ENCODE results near the gene DDX39B. TPM values are rescaled to one million over a fixed set of nuclear protein-coding genes. Genes with fewer than 3 reads are reported as not detected.

DDX39B gene
- total RNA-seq, 2 experiments from 2014 or later: 483 to 498 TPM

- Histone ChIP-seq H3K4me3 (ENCODE audit: low read length) (no peak overlapping the region), H3K27ac (ENCODE audit: low read depth in 1 of 2, low read length in 2 of 2) (peak overlapping the region; percentile 72 to 89), H3K36me3 (ENCODE audit: insufficient read depth, low read length) (peaks cover 8% of the 10 kb centered on the region), H3K9me3 (ENCODE audit: control insufficient read depth in 1 of 2, insufficient read depth in 1 of 2, low read length in 2 of 2) (no peaks in the 10 kb centered on the region), H3K27me3 (ENCODE audit: control insufficient read depth in 1 of 2, insufficient read depth in 2 of 2, low read length in 2 of 2) (no peaks in the 10 kb centered on the region), H3K4me1 (ENCODE audit: insufficient read depth, low read length) (peaks cover 36% of the 10 kb centered on the region)
- ATAC-seq (ENCODE audit: poor library complexity) (no peak), DNase-seq (no peak)
- no peaks in the 10 kb centered on the region for H3K27me3 Mint-ChIP-seq
- H3K9me3 Mint-ChIP-seq: no peaks in the 10 kb centered on the region
- peaks cover 6% of the 10 kb centered on the region for H3K36me3 Mint-ChIP-seq (ENCODE audit: low read depth)
- no peak for TF ChIP-seq CTCF (IDR thresholded peaks at IDR 0.05)
- H3K4me3 Mint-ChIP-seq: no peak overlapping the region
- peak overlapping the region; percentile 84 for H3K27ac Mint-ChIP-seq
- intact Hi-C loops (cut with DNase I, micrococcal nuclease): loop anchor here in 1 of 2 experiments (5.0 kb wide), 2 partner anchors 104 to 349 kb away; partner anchors contain the start of genes BAG6 and EHMT2
- ChIA-PET CTCF (interaction anchor here (0.5 to 11.8 kb wide), 3 partner anchors 30 to 607 kb away, joined by 3 to 284 read pairs (median 169); partner anchors contain the start of genes LTB, MUCL3, NCR3 and TNF), POLR2A (interaction anchor here (2.4 to 8.1 kb wide), 4 partner anchors 10 to 103 kb away, joined by 10 to 220 read pairs (median 66); partner anchors contain the start of genes BAG6, LST1, LTB and TNF)
- H3K4me1 Mint-ChIP-seq (ENCODE audit: low read depth): peaks cover 29% of the 10 kb centered on the region
These were observed 6.7 kb upstream of the DDX39B start for GRCh38 chr6:31548544-31548873.

- Mint-ChIP-seq H3K27ac (peak overlapping the region; percentile 84), H3K27me3 (no peaks in the 10 kb centered on the region), H3K4me1 (ENCODE audit: low read depth) (peaks cover 34% of the 10 kb centered on the region), H3K9me3 (no peaks in the 10 kb centered on the region), H3K4me3 (peak overlapping the region; percentile 86), H3K36me3 (ENCODE audit: low read depth) (peaks cover 6% of the 10 kb centered on the region)
- Histone ChIP-seq H3K9me3 (ENCODE audit: control insufficient read depth in 1 of 2, insufficient read depth in 1 of 2, low read length in 2 of 2) (no peaks in the 10 kb centered on the region), H3K27me3 (ENCODE audit: control insufficient read depth in 1 of 2, insufficient read depth in 2 of 2, low read length in 2 of 2) (no peaks in the 10 kb centered on the region), H3K4me3 (ENCODE audit: low read length) (peak overlapping the region; percentile 62), H3K4me1 (ENCODE audit: insufficient read depth, low read length) (peaks cover 39% of the 10 kb centered on the region), H3K27ac (ENCODE audit: low read depth in 1 of 2, low read length in 2 of 2) (peak overlapping the region; percentile 72 to 89), H3K36me3 (ENCODE audit: insufficient read depth, low read length) (peaks cover 8% of the 10 kb centered on the region)
- no peak for ATAC-seq (ENCODE audit: poor library complexity)
- POLR2A ChIA-PET: interaction anchor here (0.6 to 8.1 kb wide), 9 partner anchors 11 to 267 kb away, joined by 3 to 220 read pairs (median 5); partner anchors contain the start of genes ABHD16A, BAG6, HSPA1A and HSPA1L
- TF ChIP-seq CTCF (IDR thresholded peaks at IDR 0.05): no peak
- DNase-seq: peak in 1 of 14 experiments; percentile 49
- intact Hi-C loops (cut with DNase I, micrococcal nuclease): loop anchor here (1.0 to 5.0 kb wide), 5 partner anchors 32 to 349 kb away; partner anchors contain the start of genes BAG6 (in 1 of the 2), EHMT2 (in 1 of the 2) and PRRC2A (in 1 of the 2)
- CTCF ChIA-PET: interaction anchor here (0.5 to 11.8 kb wide), 5 partner anchors 17 to 922 kb away, joined by 3 to 284 read pairs (median 4); partner anchors contain the start of genes LTB, MUCL3, NCR3 and TNF
These were observed 6.1 kb upstream of the DDX39B start for GRCh38 chr6:31547727-31548543.

GRCh38 chr6:31546958-31547726 lies 5.3 kb upstream of the DDX39B start, which contains the start of gene NFKBIL1:
Gene NFKBIL1, plus strand, starts transcription at chr6:31547608. Its CDS starts 87 bp downstream, at chr6:31547695.
- peaks cover 47% of the 10 kb centered on the region for H3K4me1 ChIP-seq (ENCODE audit: insufficient read depth, low read length)
- H3K9me3 ChIP-seq (ENCODE audit: control insufficient read depth in 1 of 2, insufficient read depth in 1 of 2, low read length in 2 of 2): no peaks in the 10 kb centered on the region
- Mint-ChIP-seq H3K4me1 (ENCODE audit: low read depth) (peaks cover 41% of the 10 kb centered on the region), H3K4me3 (peak within 1 kb of the TSS; percentile 86), H3K9me3 (no peaks in the 10 kb centered on the region), H3K36me3 (ENCODE audit: low read depth) (peaks cover 7% of the 10 kb centered on the region), H3K27ac (peak within 1 kb of the TSS; percentile 84), H3K27me3 (no peaks in the 10 kb centered on the region)
- no peaks in the 10 kb centered on the region for H3K27me3 ChIP-seq (ENCODE audit: control insufficient read depth in 1 of 2, insufficient read depth in 2 of 2, low read length in 2 of 2)
- ChIA-PET POLR2A (interaction anchor here (0.6 to 8.1 kb wide), 11 partner anchors 12 to 275 kb away, joined by 3 to 220 read pairs (median 5); partner anchors contain the start of genes ABHD16A, BAG6, HSPA1A and HSPA1L), CTCF (interaction anchor here (0.6 to 11.8 kb wide), 11 partner anchors 9 to 921 kb away, joined by 3 to 284 read pairs (median 4); partner anchors contain the start of genes LST1, LTB, NCR3 and TNF)
- intact Hi-C loops (cut with DNase I, micrococcal nuclease): loop anchor here (1.0 to 5.0 kb wide), 6 partner anchors 33 to 350 kb away; partner anchors contain the start of genes BAG6 (in 1 of the 2), EHMT2 (in 1 of the 2) and PRRC2A (in 1 of the 2)
- H3K36me3 ChIP-seq (ENCODE audit: insufficient read depth, low read length): peaks cover 8% of the 10 kb centered on the region
- peak within 1 kb of the TSS; percentile 72 to 89 for H3K27ac ChIP-seq (ENCODE audit: low read depth in 1 of 2, low read length in 2 of 2)
- peak; percentile 78 for ATAC-seq (ENCODE audit: poor library complexity)
- peak; percentile 74 to 95 (median 84) for DNase-seq
- H3K4me3 ChIP-seq (ENCODE audit: low read length): peak within 1 kb of the TSS; percentile 62
- TF ChIP-seq CTCF (IDR thresholded peaks at IDR 0.05): peak; percentile 21

All from CD4-positive, alpha-beta T cell (primary cell).